B cell (primary cell): ENCODE results near the gene CCDC192. TPM values are rescaled to one million over a fixed set of nuclear protein-coding genes. Genes with fewer than 3 reads are reported as not detected.

Experiments used
- ATAC-seq: fragments of 200-7000 bp; cut with Tn5 transposase; one replicate; pipeline ENCODE4 v1.10.0; 2021; ENCODE audit warnings: low read depth, mild to moderate bottlenecking, moderate number of reproducible peaks, moderate library complexity
- CTCF ChIA-PET: fragments of 350-600 bp; sonication (Branson Sonifier 250); formaldehyde crosslinking; loops from one replicate; lab custom pipeline; 2021; ENCODE audit warnings: antibody characterized with exemption, inconsistent platforms; lab: Charles Lee
- POLR2A ChIA-PET: fragments of 350-600 bp; sonication (Branson Sonifier 250); formaldehyde crosslinking; loops from one replicate; lab custom pipeline; 2021; ENCODE audit warnings: antibody characterized with exemption; lab: Charles Lee
- DNase-seq: peaks from one replicate; pipeline ENCODE4 v3.0.0; 2013
- H2AFZ ChIP-seq: 2 replicates; pipeline ENCODE4 v1.6.1; 2012; ENCODE audit warnings: mild to moderate bottlenecking, low read depth, low read length; ENCODE audit not compliant: insufficient read depth, poor library complexity, severe bottlenecking
- H3K27ac ChIP-seq, 2 donors: 1 replicate in 1 of 2; 2 replicates in 1 of 2; pipeline ENCODE4 v1.5.1; 2012 to 2013; ENCODE audit warnings: low read length in 2 of 2, mild to moderate bottlenecking in 2 of 2, moderate library complexity in 1 of 2
- H3K27me3 ChIP-seq, 4 experiments: fragments of 200-600 bp in 1 of 4; sonication (generic) in 1 of 4; replicated peaks in 1 of 4; 1 replicate in 2 of 4; 2 replicates in 2 of 4; pipeline versions ENCODE4 v1.6.1 to v1.7.0; 2013 to 2016; ENCODE audit warnings: low read length in 3 of 4, mild to moderate bottlenecking in 2 of 4, mixed read lengths in 1 of 4, moderate library complexity in 1 of 4; ENCODE audit not compliant: insufficient read depth in 4 of 4, control insufficient read depth in 3 of 4; ENCODE audit errors: control extremely low read depth in 1 of 4
- H3K36me3 ChIP-seq, 2 experiments: replicated peaks in 1 of 2; 1 replicate in 1 of 2; 2 replicates in 1 of 2; pipeline versions ENCODE4 v1.6.1 to v1.7.1; 2013; ENCODE audit warnings: low read length in 1 of 2; ENCODE audit not compliant: insufficient read depth in 2 of 2, control insufficient read depth in 1 of 2; ENCODE audit errors: control extremely low read depth in 1 of 2, extremely low read depth in 1 of 2
- H3K4me1 ChIP-seq, 2 donors: fragments of 200-600 bp in 1 of 2; sonication (generic) in 1 of 2; 1 replicate in 1 of 2; 2 replicates in 1 of 2; pipeline versions ENCODE4 v1.5.1 to v1.6.1; 2013 to 2017; ENCODE audit warnings: low read length in 2 of 2; ENCODE audit not compliant: control insufficient read depth in 2 of 2, insufficient read depth in 2 of 2
- H3K4me2 ChIP-seq: replicated peaks from 2 replicates; pipeline ENCODE3; 2012; ENCODE audit warnings: mild to moderate bottlenecking, low read depth, low read length; ENCODE audit not compliant: poor library complexity, severe bottlenecking
- H3K4me3 ChIP-seq, 5 experiments: fragments of 200-600 bp in 1 of 5; sonication (generic) in 1 of 5; 1 replicate in 3 of 5; 2 replicates in 2 of 5; pipeline versions ENCODE4 v1.5.1 to v1.7.0; 2011 to 2016; ENCODE audit warnings: low read length in 4 of 5, mild to moderate bottlenecking in 4 of 5, low read depth in 2 of 5, control low read depth in 1 of 5, moderate library complexity in 1 of 5; ENCODE audit not compliant: insufficient read depth in 1 of 5; ENCODE audit errors: control extremely low read depth in 1 of 5, extremely low read depth in 1 of 5
- H3K79me2 ChIP-seq: fragments of 200-600 bp; sonication (generic); one replicate; pipeline ENCODE4 v1.6.0; 2016; ENCODE audit warnings: low read length; ENCODE audit not compliant: control insufficient read depth, insufficient read depth
- H3K9ac ChIP-seq: fragments of 200-600 bp; sonication (generic); 2 replicates; pipeline ENCODE4 v1.6.1; 2017; ENCODE audit warnings: mild to moderate bottlenecking, low read length, moderate library complexity
- H3K9me3 ChIP-seq, 3 donors: one replicate each; pipeline versions ENCODE4 v1.6.1 to v1.7.1; 2013; ENCODE audit warnings: low read length in 2 of 3; ENCODE audit not compliant: control insufficient read depth in 2 of 3, insufficient read depth in 1 of 3; ENCODE audit errors: control extremely low read depth in 1 of 3
- H4K20me1 ChIP-seq: 2 replicates; pipeline ENCODE4 v1.6.0; 2012; ENCODE audit warnings: mild to moderate bottlenecking, low read length; ENCODE audit not compliant: insufficient read depth, control insufficient read depth, poor library complexity, severe bottlenecking
- H3K27ac Mint-ChIP-seq: one replicate; pipeline ENCODE4 v1.8.0; 2021; ENCODE audit warnings: mixed read lengths
- H3K27me3 Mint-ChIP-seq: one replicate; pipeline ENCODE4 v1.8.0; 2021; ENCODE audit warnings: mixed read lengths
- H3K4me1 Mint-ChIP-seq: one replicate; pipeline ENCODE4 v1.8.0; 2021; ENCODE audit warnings: mixed read lengths
- H3K4me3 Mint-ChIP-seq: one replicate; pipeline ENCODE4 v1.8.0; 2021; ENCODE audit warnings: mixed read lengths
- H3K9me3 Mint-ChIP-seq: one replicate; pipeline ENCODE4 v1.8.0; 2022; ENCODE audit warnings: mixed read lengths; ENCODE audit not compliant: insufficient read depth
- EZH2 ChIP-seq: IDR thresholded peaks from 2 replicates; pipeline ENCODE4 v1.6.1; 2012; ENCODE audit warnings: borderline replicate concordance, low read depth, mild to moderate bottlenecking, moderate library complexity, low read length; ENCODE audit not compliant: insufficient read depth, poor library complexity, severe bottlenecking
- WGBS: methylation state at CpG from one replicate; pipeline ENCODE4 v1.1.5; 2013; ENCODE audit warnings: missing lambda C conversion rate; ENCODE audit not compliant: insufficient coverage; 5-methylcytosine and 5-hydroxymethylcytosine counted together
- intact Hi-C: fragments of 100-400 bp; cut with micrococcal nuclease; formaldehyde crosslinking; loops from one replicate; pipeline ENCODE4 v1.10.0; 2022
- polyA plus RNA-seq: library from polyadenylated mRNA; depleted of rRNA; stranded (reverse); fragments of >200 nt; gene quantifications from 2 replicates; pipeline ENCODE4 v1.2.3, GENCODE V29; 2012
- total RNA-seq, 2 donors: library from RNA; stranded (reverse); fragments of 120-200 nt in 1 of 2; gene quantifications; 1 replicate in 1 of 2; 2 replicates in 1 of 2; pipeline versions ENCODE4 v1.2.3 to v1.2.4, GENCODE V29; 2013 to 2022
- TF ChIP-seq, protein P1 (sequence below): fragments of 200-600 bp; IDR thresholded peaks from one replicate; pipeline ENCODE4 v1.8.0; 2022; ENCODE audit warnings: antibody characterized with exemption, mild to moderate bottlenecking

The CCDC192 gene
- total and polyA plus RNA-seq, 2 donors (not counting 1 experiment from before 2014, with no cell fraction given) = not detected

GRCh38 chr5:127757576-127757975 lies 54.4 kb downstream of the CCDC192 start:
- H3K9me3 ChIP-seq = no peaks in the 10 kb centered on the region
- no peaks in the 10 kb centered on the region for H3K27me3 ChIP-seq
- ChIA-PET CTCF (no interaction called here), POLR2A (no interaction called here)
- no peaks in the 10 kb centered on the region for H4K20me1 ChIP-seq
- no peaks in the 10 kb centered on the region for H3K79me2 ChIP-seq
- DNase-seq (peak; percentile 3), ATAC-seq (no peak)
- TF ChIP-seq, protein P1, sequence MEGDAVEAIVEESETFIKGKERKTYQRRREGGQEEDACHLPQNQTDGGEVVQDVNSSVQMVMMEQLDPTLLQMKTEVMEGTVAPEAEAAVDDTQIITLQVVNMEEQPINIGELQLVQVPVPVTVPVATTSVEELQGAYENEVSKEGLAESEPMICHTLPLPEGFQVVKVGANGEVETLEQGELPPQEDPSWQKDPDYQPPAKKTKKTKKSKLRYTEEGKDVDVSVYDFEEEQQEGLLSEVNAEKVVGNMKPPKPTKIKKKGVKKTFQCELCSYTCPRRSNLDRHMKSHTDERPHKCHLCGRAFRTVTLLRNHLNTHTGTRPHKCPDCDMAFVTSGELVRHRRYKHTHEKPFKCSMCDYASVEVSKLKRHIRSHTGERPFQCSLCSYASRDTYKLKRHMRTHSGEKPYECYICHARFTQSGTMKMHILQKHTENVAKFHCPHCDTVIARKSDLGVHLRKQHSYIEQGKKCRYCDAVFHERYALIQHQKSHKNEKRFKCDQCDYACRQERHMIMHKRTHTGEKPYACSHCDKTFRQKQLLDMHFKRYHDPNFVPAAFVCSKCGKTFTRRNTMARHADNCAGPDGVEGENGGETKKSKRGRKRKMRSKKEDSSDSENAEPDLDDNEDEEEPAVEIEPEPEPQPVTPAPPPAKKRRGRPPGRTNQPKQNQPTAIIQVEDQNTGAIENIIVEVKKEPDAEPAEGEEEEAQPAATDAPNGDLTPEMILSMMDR = no peak
- no peak for TF ChIP-seq EZH2
- H3K9me3 Mint-ChIP-seq = no peaks in the 10 kb centered on the region
- no peaks in the 10 kb centered on the region for H3K4me1 ChIP-seq
- no peak overlapping the region for H2AFZ ChIP-seq
- no peak overlapping the region for H3K27ac ChIP-seq
- H3K4me3 ChIP-seq = no peak overlapping the region
- H3K4me3 Mint-ChIP-seq = no peak overlapping the region
- no peaks in the 10 kb centered on the region for H3K27me3 Mint-ChIP-seq
- no CpG with 5 or more reads among the region's 1 CpG for WGBS
- H3K36me3 ChIP-seq = no peaks in the 10 kb centered on the region
- intact Hi-C loops = no loop called here
- no peak overlapping the region for H3K27ac Mint-ChIP-seq
- H3K4me2 ChIP-seq = no peak overlapping the region
- no peaks in the 10 kb centered on the region for H3K4me1 Mint-ChIP-seq
- H3K9ac ChIP-seq = no peak overlapping the region

- Histone ChIP-seq H2AFZ (no peak overlapping the region), H4K20me1 (no peaks in the 10 kb centered on the region), H3K27me3 (no peaks in the 10 kb centered on the region), H3K36me3 (no peaks in the 10 kb centered on the region), H3K9ac (no peak overlapping the region), H3K27ac (no peak overlapping the region), H3K4me3 (no peak overlapping the region), H3K4me2 (no peak overlapping the region), H3K79me2 (no peaks in the 10 kb centered on the region), H3K9me3 (no peaks in the 10 kb centered on the region), H3K4me1 (no peaks in the 10 kb centered on the region)
- Mint-ChIP-seq H3K9me3 (no peaks in the 10 kb centered on the region), H3K27ac (no peak overlapping the region), H3K4me3 (no peak overlapping the region), H3K27me3 (no peaks in the 10 kb centered on the region), H3K4me1 (no peaks in the 10 kb centered on the region)
- TF ChIP-seq EZH2 = no peak
- TF ChIP-seq, protein P1 = no peak
- CTCF ChIA-PET = no interaction called here
- no peak for DNase-seq
- POLR2A ChIA-PET = no interaction called here
- ATAC-seq = no peak
- intact Hi-C loops = no loop called here
Measured at GRCh38 chr5:127758766-127759283, 55.6 kb downstream of the CCDC192 start.
